ENCODE measurements around the gene MAD2L1BP.
"Not testable (repeated sequence)": the region's sequence is repeated elsewhere in the genome, so short reads cannot be mapped to it uniquely, and the experiment has no call there.

Gene MAD2L1BP

DNA sequence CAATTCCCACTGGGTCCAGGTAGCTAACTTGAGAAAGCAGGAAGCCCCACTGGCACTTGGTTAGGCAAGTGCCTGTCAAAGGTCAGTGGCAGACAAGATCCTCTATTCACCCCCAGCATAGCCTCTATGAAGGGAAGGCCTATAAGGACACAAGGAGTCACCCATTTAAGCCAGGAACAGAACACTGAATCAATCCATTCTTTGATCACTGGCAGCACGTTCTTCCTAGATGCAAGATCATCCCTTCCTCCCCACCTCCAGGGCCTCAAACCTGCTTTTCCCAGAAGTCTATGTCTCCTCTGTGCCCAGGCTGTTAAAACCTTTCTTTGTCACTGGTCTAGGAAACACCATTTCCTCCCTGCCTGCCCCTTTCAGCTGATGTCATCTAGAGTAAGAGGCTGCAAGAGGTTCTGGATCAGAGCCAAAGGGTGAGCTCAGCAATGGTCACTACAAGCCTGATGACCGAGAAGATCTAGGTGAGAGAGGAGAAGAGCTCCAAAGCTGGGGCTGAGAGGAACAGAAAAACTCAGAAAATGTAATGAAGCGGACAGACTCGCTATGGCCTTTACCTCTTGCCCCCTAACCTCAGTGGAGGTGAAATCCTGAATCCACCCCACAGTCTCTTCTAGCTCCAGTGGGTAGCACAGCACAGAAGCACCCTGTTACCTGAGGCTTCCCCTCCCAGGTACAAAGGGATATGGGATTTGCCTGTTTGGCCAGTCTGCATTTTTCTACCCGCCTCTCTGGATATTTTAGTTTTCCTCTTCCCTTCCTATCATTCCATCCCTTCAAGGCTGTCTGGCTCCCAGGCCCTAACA is 8.4 kb upstream of the MAD2L1BP start:
- no peak for DNase-seq (ENCODE audit: low read depth)

DNA sequence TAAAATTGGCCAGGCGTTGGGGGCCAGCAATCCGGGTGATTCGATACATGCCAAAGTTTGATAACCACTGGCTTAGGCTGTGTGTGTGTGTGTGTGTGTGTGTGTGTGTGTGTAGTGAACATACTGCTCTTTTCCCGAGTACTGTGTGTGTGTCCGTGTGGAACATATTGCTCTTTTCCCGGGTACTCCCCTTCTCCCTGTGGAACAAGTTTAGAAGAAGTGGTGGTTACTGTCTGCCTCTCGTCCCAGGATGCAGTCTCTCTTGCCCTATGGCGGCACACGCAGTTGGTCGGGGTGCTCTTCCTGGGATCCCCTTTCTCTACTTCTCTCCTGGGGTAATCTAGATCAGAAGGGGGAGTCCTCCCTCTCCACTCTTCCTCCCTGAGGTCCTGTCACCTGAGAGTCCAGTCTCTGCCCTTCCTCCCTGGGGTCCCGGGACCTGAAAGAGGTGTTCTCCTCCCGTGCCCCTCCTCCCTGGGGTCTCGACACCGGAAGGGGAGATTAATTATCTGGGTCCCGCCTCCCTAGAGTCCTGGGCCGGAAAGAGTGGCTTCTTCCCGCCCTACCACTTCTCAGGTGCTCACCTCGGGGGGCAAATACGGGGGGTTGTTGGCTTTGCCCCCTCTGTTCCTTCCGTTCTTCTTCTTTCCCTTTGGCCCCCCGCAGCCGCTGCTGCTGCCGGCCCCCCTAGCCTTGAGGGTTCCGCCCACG is 7.1 kb upstream of the MAD2L1BP start:
- peak; percentile 36 for DNase-seq (ENCODE audit: low read depth)

DNA sequence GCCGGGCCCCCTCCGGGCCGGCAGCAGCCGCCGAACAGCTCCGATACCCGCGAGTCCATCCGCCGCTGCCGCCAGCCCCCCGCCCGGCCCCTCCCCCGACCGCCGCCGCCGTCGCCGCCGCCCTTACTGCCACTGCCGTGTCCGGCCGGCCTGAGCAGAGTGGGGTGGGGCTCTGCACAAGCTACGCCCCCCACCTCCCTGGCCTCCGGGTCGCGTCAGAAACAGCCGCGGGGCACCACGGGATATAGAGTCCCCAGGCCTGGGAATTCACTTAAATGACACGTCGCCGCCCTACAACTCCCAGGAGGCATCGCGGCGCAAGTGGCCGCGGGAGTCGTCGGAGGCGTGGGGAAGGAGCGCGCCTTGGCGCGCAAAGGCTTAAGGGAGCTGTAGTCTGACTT is 6.5 kb upstream of the MAD2L1BP start, which contains the start of gene GTPBP2:
GTPBP2 (minus strand) TSS at position 161 of the 401 bp plus-strand sequence; CDS start at position 59, 102 bp downstream.
- peak; percentile 95 for DNase-seq (ENCODE audit: low read depth)

DNA sequence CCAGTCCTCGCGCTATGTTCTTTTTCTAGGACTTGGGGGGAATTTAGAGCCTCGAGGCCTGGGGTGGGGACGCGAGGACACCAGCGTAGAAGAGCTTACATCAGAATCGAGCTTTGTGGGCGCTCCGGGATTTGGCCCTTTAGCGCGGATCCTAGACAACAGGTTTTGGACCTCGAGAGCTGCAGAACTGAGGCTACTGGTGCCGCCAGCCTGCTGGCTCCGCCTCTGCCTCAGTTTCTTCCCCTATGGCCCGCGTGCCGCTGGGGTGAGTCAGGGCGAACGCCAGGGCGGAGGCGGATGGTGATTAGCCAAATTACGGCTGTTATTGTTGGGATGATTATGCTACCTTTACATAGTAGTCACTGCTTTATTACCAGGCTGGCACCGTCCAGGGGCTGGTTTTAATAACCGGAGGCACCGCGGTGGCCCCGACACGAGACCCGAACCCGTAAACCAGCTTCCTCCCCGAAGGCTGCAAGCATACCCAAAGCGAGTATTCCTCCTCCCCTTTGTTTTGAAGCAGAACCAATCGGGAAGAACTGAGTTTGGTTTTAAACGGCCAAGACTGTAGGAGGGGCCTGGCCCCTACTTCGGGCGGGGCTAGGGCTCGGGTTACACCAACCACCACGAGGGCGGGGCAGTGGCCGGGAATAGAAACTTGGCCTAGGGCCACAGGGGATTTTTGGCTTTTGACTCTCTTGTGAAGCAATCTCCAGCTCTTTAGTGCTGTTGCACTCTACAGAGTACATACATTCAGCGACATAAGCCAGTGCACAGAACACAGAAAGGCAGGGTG is 5.9 kb upstream of the MAD2L1BP start:
- DNase-seq (ENCODE audit: low read depth) = peak; percentile 87

DNA sequence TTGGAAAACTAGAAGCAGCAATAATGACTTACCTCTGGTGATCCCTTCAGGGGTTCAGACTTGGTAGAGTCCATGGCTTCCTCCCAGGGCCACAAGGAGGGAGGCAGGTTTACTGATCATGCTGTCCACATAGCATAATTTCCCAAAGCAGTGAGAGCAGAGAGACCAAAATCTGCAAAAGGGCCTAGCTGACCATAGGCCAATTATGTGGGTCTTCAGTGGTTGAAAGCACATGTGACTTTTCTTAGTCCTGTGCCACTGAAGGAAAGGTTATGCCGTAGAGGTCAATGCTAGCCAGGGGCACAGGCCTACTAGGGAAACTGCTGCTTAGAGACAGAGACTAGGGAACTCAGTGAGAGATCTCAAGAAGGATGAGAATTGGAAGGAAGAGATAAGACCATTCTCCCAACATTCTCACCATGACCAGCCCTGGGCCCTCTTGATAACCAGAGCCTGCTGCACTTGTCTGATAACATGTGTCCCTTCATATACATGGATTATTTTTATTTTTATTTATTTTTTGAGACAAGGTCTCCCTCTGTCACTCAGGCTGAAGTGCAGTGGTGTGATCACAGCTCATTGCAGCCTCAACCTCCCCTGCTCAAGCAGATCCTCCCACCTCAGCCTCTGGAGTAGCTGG is 4.5 kb upstream of the MAD2L1BP start:
- no peak for DNase-seq (ENCODE audit: low read depth)

DNA sequence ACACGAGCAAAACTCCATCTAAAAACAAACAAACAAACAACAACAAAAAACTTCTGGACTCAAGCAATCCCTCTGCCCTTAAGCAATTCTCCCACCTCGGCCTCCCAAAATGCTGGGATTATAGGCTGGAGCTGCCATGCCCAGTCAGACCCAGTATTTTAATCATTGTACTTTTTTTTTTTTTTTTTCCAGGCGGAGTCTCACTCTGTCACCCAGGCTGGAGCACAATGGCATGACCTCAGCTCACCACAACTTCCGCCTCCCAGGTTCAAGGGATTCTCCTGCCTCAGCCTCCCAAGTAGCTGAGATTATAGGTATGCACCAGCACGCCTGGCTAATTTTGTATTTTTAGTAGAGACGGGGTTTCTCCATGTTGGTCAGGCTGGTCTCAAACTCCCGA is 2.6 kb upstream of the MAD2L1BP start:
- DNase-seq (ENCODE audit: low read depth) = not testable (repeated sequence)

DNA sequence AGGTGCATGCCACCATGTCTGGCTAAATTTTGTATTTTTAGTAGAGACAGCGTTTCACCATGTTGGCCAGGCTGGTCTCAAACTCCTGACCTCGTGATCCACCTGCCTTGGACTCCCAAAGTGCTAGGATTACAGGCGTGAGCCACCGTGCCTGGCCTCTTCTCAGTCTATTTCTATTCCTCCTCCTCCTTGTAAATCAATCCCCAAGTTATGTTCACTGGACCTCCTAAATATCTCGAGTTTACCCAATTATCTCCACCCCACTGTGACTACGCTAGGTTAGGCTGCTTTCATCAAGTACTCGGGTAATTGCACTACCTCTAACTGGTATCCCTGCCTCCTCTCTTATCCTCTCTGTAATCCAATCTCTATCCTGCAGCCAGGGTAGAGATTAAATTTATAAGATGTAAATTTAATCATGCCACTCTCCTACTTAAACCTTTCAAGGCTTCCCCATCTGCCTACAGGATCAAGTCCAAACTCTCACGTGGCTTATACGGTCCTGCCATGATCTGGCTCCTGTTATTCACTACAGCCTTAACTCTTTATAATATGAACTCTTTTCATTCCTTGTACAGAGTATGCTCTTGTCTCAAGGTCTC is 837 bp upstream of the MAD2L1BP start:
- DNase-seq (ENCODE audit: low read depth) = no peak

DNA sequence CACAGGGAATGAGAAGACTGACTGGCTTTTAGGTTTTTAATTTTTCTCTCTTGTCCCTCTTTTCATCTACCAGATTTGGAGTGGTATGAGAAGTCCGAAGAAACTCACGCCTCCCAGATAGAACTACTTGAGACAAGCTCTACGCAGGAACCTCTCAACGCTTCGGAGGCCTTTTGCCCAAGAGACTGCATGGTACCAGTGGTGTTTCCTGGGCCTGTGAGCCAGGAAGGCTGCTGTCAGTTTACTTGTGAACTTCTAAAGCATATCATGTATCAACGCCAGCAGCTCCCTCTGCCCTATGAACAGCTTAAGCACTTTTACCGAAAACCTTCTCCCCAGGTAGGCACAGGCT is 644 bp downstream of the MAD2L1BP start:
- no peak for DNase-seq (ENCODE audit: low read depth)

DNA sequence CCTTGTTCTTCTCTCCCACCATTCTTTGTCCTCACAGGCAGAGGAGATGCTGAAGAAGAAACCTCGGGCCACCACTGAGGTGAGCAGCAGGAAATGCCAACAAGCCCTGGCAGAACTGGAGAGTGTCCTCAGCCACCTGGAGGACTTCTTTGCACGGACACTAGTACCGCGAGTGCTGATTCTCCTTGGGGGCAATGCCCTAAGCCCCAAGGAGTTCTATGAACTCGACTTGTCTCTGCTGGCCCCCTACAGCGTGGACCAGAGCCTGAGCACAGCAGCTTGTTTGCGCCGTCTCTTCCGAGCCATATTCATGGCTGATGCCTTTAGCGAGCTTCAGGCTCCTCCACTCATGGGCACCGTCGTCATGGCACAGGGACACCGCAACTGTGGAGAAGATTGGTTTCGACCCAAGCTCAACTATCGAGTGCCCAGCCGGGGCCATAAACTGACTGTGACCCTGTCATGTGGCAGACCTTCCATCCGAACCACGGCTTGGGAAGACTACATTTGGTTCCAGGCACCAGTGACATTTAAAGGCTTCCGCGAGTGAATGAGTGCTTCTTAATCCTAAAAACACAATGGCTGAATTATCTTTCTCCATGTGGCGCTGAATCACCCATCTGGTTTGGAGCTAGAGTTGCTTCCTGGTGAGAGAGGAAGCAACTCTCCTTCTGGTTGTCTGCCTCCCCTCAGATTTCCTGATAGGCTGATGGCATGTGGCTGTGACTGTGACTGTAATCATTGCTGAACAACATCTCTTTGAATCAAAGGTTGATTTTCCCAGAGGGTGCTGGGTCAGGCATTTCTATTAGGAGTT is 4.6 kb downstream of the MAD2L1BP start:
- DNase-seq (ENCODE audit: low read depth) = no peak

DNA sequence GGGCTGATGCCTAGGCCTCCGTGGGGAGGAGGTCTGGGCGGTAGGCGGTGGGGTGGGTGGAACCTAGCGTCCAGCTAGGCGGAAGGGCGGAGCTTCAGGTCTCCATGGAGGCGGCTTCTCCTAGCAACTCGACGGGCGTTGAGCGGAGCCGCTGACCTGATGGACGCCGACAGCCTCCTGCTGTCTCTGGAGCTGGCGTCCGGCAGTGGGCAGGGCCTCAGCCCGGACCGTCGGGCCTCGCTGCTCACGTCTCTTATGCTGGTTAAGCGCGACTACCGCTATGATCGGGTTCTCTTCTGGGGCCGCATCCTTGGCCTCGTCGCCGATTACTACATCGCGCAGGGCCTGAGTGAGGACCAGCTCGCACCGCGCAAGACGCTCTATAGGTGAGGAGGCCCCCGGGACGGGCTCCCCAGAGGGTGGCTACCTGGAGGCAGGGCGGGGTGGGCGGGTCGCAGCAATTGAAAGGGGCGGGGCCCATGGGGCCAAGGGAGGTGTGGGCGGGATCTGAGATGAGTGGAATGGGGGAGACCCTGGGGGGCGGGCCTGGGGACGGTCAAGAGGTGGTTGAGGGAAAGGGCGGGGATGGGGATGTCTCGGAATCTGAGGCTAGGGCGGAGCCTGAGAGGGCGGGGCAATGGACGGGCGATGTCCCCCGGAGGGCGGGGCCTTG is 9.4 kb downstream of the MAD2L1BP start, which contains the start of gene RSPH9:
RSPH9 (plus strand) TSS at position 97 of the 673 bp plus-strand sequence; CDS start at position 160, 63 bp downstream.
- DNase-seq (ENCODE audit: low read depth) = peak; percentile 64

DNA sequence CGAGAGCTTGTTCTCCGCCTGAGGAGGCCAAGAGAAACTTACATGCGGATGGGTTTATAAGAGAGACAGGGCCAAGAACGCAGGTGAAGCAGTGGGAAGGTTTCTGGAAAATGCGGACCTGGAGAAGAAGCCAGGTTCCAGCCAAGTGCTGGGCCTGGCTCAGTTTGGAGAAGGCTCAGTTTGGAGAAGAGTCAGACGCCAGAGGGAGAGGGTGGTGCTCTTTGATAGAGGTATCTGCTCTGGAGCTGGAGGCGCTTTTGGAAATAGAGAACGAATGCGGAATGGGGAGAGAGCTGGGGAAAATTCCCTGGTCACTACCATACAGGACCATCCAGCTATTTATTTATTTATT is 9.9 kb downstream of the MAD2L1BP start:
- no peak for DNase-seq (ENCODE audit: low read depth)

DNA sequence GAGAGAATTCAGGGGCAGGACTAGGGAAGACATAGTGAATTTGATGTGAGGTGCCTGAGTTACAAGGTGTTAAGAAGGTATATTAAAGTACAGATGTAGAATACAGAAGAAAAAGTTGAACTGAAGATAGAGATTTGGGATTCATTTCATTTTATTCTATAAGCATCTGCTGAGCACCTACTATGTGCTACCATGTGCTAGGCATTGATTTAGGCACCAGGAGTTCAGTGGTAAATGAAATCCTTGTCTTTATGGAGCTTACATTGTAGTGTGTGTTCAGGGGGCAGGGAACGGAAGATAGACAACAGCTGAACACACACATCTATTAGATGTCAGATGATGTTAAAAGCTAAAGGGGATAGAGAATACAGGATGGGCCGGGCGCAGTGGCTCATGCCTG is 12.0 kb downstream of the MAD2L1BP start:
- DNase-seq (ENCODE audit: low read depth) = no peak

DNA sequence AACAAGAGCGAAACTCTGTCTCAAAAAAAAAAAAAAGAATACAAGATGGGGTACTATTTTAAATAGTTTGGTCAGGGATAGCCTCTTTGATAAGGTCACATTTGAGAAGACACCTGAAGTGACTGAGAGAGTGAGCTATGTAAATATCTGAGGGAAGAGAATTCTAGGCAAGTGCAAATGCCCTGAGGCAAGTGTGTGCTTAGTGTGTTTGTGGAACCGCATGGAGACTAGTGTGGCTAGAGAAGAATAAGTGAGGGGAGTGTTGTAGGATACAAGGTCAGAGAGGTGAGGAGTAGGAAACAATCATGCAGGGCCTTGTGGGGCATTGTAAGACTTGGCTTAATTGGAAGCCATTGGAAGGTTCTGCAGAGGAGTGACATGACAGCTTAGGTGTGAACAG is 12.6 kb downstream of the MAD2L1BP start:
- no peak for DNase-seq (ENCODE audit: low read depth)

DNA sequence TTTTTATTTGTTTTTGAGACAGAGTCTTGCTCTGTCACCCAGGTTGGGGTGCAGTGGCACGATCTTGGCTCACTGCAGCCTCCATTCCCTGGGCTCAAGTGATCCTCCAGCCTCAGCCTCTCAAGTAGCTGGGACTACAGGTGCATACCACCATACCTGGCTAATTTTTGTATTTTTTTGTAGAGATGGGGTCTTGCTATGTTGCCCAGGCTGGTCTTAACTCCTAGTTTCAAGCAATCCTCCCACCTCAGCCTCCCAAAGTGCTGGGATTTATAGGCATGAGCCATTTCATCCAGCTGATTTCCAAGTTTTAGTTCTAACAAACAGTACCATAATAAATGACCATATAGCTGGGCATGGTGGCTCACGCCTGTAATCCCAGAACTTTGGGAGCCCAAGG is 17.2 kb downstream of the MAD2L1BP start:
- not testable (repeated sequence) for DNase-seq (ENCODE audit: low read depth)

DNA sequence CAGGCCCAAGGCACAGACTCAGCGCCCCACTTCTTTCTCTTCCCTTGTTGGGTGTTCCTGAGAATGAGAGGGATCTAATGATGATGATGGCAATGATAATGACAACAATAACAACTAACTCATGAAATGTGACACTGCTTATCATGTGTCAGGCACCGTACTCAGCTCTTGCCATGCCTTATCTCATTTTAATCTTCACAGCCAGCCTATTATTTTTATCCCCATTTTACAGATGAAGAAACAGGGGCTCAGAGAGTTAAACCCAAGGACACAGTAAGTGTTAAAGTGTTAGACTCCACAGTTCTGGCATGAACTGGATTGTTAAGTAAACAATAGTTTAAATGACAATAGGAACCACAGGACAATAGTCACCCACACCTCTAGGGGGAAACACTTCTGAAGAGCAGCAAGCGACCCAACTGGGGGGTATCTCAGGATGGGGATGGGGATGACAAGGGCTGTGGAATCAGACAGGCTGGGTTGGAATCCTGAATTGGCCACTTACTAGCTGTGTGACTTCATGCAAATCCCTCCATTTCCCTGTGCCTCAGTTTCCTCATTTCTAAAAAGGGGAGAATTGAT is 21.7 kb downstream of the MAD2L1BP start:
- DNase-seq (ENCODE audit: low read depth) = no peak

DNA sequence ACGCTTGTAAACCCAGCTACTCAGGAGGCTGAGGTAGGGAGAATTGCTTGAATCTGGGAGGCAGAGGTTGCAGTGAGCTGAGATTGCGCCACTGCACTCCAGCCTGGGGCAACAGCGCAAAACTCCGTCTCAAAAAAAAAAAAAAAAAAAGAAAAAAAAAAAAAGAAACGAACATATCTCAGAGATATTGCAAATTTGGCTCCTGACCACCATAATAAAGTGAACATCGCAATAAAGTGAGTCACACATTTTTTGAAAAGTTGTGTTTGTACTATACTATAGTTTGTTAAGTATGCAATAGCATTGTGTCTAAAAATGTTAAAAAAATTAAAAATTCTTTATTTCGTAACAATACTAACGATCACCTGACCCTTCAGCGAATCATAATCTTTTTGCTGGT is 22.5 kb downstream of the MAD2L1BP start:
- no peak for DNase-seq (ENCODE audit: low read depth)

DNA sequence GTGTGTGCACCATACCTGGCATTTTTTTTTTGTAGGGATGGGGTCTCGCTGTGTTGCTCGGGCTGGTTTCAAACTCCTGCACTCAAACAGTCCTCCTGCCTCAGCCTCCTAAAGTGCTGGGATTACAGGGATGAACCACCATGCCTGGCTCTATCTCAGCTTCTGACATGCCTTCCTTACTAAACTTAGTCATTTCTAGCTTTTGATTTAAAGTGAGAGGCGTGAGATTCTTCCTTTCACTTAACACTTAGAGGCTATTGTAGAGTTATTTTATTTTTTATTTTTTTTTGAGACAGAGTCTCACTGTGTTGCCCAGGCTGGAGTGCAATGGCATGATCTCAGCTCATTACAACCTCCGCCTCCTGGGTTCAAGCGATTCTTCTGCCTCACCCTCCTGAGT is 27.3 kb downstream of the MAD2L1BP start:
- not testable (repeated sequence) for DNase-seq (ENCODE audit: low read depth)

DNA sequence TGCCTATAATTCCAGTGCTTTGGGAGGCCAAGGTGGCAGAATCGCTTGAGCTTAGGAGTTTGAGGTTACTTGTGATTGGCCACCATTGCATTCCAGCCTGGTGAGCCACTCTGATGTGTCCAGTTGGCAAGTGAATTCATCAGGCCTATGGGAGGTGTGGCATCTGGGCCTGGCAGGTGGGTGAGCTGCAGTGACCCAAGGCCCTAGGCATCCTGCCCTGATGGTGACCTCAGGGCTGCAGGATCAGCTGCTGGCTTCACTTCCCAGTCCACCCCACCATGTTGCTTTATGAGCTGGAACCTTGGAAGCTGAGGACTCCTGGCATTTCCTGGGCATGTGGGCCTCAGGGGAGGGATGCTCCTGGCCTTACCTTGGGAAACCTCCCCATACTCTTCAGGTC is 29.7 kb downstream of the MAD2L1BP start:
- DNase-seq (ENCODE audit: low read depth) = no peak

DNA sequence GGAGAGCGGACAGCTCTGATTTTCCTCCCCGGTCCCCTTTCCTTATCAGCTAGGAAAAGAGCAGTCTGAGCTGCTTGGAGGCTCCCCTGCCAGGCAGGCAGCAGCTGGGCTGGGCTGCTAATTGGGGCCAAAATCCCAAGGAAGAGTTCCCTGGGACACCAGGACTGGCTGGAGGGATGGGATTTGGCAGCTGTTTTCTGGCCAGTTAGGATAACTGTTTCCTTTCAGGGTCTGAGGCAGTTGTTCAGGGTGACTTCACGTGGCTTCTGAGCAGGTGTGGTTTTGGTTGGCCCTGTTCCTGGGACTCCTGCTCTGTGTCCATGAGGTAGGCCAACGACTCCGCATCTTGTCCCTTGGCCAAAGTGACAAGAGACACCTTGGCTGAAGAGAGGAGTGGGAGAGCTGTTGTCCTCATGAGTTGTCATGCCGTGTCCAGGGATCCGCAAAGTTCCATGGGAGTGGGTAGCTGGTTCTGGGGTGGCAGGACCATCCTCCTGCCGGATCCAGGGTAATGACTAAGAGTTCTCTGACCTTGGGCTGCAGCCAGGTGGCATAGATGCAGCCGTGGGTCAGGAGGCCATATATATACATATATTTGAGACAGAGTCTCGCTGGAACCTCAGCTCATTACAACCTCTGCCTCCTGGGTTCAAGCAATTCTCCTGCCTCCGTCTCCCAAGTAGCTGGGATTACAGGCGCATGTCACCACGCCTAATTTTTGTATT is 30.7 kb downstream of the MAD2L1BP start:
- no peak for DNase-seq (ENCODE audit: low read depth)

All from activated T-cell treated with anti-CD3 and anti-CD28 coated beads for 48 hours (primary cell).